Smooth muscle cell (in vitro differentiated cells): ENCODE measurements around the gene STARD13. TPM values are rescaled to one million over a fixed set of nuclear protein-coding genes. Genes with fewer than 3 reads are reported as not detected.

Experiments
- DNase-seq: peaks from one replicate; lab custom pipeline; 2025; ENCODE audit not compliant: unreplicated experiment; lab: John Stamatoyannopoulos, UW
- H2AFZ ChIP-seq: fragments of 200-600 bp; sonication (generic); 2 replicates; pipeline ENCODE4 v1.6.0; 2016; ENCODE audit warnings: antibody characterized with exemption, low read depth, mild to moderate bottlenecking
- H3F3A ChIP-seq: fragments of 200-600 bp; sonication (generic); 2 replicates; pipeline ENCODE4 v1.6.0; 2017; ENCODE audit warnings: antibody characterized with exemption, low read depth
- H3K27ac ChIP-seq: fragments of 200-600 bp; sonication (generic); 2 replicates; pipeline ENCODE4 v1.5.1; 2016; ENCODE audit warnings: low read depth, mild to moderate bottlenecking
- H3K27me3 ChIP-seq: fragments of 200-600 bp; sonication (generic); 2 replicates; pipeline ENCODE4 v1.6.1; 2016; ENCODE audit warnings: low read depth, mild to moderate bottlenecking
- H3K36me3 ChIP-seq: fragments of 200-600 bp; sonication (generic); 2 replicates; pipeline ENCODE4 v1.5.1; 2016; ENCODE audit warnings: low read depth
- H3K4me1 ChIP-seq: fragments of 200-600 bp; sonication (generic); 2 replicates; pipeline ENCODE4 v1.5.1; 2016; ENCODE audit warnings: low read depth
- H3K4me2 ChIP-seq: fragments of 200-600 bp; sonication (generic); 2 replicates; pipeline ENCODE4 v1.6.0; 2016; ENCODE audit warnings: mild to moderate bottlenecking
- H3K4me3 ChIP-seq: fragments of 200-600 bp; sonication (generic); 2 replicates; pipeline ENCODE4 v1.5.1; 2016; ENCODE audit warnings: mild to moderate bottlenecking
- H3K79me2 ChIP-seq: fragments of 200-600 bp; sonication (generic); 2 replicates; pipeline ENCODE4 v1.6.0; 2016; ENCODE audit warnings: low read depth, mild to moderate bottlenecking
- H3K9ac ChIP-seq: fragments of 200-600 bp; sonication (generic); 2 replicates; pipeline ENCODE4 v1.6.0; 2016; ENCODE audit warnings: low read depth
- H3K9me3 ChIP-seq: fragments of 200-600 bp; sonication (generic); replicated peaks from 2 replicates; pipeline ENCODE4 v1.5.1; 2016; ENCODE audit warnings: low read depth
- H4K20me1 ChIP-seq: fragments of 200-600 bp; sonication (generic); 2 replicates; pipeline ENCODE4 v1.6.0; 2016; ENCODE audit warnings: low read depth
- WGBS: methylation state at CpG from one replicate; pipeline ENCODE4 v1.1.7; 2016; ENCODE audit warnings: low lambda C conversion rate; 5-methylcytosine and 5-hydroxymethylcytosine counted together
- polyA plus RNA-seq: library from polyadenylated mRNA; unstranded; fragments of >200 nt; fragmentation: Nextera tagmentation; extraction: Ambion mirVana; gene quantifications from 2 replicates; pipeline ENCODE4 v1.2.1, GENCODE V29; 2016
- total RNA-seq: library from RNA; depleted of rRNA; stranded (reverse); fragments of >200 nt; gene quantifications from 2 replicates; pipeline ENCODE4 v1.2.3, GENCODE V29; 2014
- TF ChIP-seq, protein P1 (sequence below): fragments of 200-600 bp; sonication (generic); IDR thresholded peaks from 2 replicates; pipeline ENCODE4 v1.5.1; 2017; ENCODE audit warnings: borderline replicate concordance, mild to moderate bottlenecking, antibody characterized with exemption; ENCODE audit not compliant: insufficient read depth, poor library complexity, severe bottlenecking

The STARD13 gene
- total and polyA plus RNA-seq, 2 experiments from 2014 or later: 12.4 to 18.8 TPM

DNA sequence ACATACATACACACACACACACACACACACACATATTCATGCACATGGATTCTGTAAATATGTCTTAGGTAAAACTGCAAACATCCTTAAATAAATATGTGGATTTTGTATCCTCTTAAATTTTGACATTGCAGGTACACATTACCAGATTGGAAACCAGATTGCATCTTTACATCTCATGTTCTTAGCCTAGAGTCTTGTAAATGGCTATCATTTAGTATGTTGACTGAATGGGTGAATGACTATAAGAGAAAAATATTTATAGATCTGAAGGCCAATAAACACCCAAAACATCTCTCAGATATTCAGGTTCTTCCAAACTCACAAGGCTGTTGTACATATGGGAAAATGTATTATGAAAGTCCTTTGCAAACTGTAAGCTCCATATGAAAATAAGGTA is 104.3 kb downstream of the STARD13 start:
- no peak for DNase-seq
- Histone ChIP-seq H3K4me2 (no peak overlapping the region), H3K4me1 (peaks cover 7% of the 10 kb centered on the region), H3K4me3 (no peak overlapping the region), H3K9ac (no peak overlapping the region), H3K36me3 (no peaks in the 10 kb centered on the region), H3K27ac (no peak overlapping the region), H3K79me2 (peaks cover 28% of the 10 kb centered on the region), H3K27me3 (no peaks in the 10 kb centered on the region), H2AFZ (no peak overlapping the region), H3F3A (peaks cover 13% of the 10 kb centered on the region), H3K9me3 (no peaks in the 10 kb centered on the region), H4K20me1 (no peaks in the 10 kb centered on the region)
- TF ChIP-seq, protein P1, sequence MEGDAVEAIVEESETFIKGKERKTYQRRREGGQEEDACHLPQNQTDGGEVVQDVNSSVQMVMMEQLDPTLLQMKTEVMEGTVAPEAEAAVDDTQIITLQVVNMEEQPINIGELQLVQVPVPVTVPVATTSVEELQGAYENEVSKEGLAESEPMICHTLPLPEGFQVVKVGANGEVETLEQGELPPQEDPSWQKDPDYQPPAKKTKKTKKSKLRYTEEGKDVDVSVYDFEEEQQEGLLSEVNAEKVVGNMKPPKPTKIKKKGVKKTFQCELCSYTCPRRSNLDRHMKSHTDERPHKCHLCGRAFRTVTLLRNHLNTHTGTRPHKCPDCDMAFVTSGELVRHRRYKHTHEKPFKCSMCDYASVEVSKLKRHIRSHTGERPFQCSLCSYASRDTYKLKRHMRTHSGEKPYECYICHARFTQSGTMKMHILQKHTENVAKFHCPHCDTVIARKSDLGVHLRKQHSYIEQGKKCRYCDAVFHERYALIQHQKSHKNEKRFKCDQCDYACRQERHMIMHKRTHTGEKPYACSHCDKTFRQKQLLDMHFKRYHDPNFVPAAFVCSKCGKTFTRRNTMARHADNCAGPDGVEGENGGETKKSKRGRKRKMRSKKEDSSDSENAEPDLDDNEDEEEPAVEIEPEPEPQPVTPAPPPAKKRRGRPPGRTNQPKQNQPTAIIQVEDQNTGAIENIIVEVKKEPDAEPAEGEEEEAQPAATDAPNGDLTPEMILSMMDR: no peak

DNA sequence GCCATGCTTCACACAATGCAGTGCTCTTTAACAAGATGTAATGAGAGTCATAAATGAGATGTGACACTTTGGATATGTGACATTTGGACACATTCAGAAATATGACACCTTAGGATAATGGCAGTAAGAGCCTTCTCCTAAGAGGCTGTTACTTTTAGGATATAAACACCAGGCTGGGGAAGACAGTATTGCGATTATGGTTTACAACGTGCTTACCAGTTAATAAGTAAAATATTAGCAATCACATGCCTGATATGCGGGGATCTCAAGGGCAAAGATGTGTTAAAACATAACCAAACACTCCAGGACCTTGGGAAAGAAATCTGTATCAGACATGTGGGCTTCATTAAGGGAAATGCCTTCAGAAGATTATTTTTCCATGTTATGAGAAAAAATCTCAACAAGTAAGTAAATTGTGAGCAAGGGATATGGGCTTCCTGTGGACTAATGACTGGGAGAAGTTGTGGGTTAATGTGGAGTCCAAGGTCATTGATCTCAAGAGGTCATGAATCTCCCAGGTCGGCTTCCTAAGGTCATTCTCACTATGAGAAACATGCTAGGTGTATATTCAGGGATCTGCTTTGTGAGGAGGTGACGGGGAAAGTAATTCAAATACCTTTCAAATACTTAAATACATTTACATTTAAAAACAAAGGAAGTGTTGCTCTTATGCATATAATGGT is 105.3 kb downstream of the STARD13 start:
- Histone ChIP-seq H3K4me2 (no peak overlapping the region), H3F3A (peaks cover 3% of the 10 kb centered on the region), H3K27ac (no peak overlapping the region), H2AFZ (no peak overlapping the region), H3K9me3 (no peaks in the 10 kb centered on the region), H3K9ac (no peak overlapping the region), H3K36me3 (no peaks in the 10 kb centered on the region), H3K27me3 (no peaks in the 10 kb centered on the region), H4K20me1 (no peaks in the 10 kb centered on the region), H3K4me1 (no peaks in the 10 kb centered on the region), H3K4me3 (no peak overlapping the region), H3K79me2 (peaks cover 28% of the 10 kb centered on the region)
- DNase-seq: no peak
- TF ChIP-seq, protein P1: no peak
- WGBS: 69% methylated on average over 5 of the region's 5 CpGs

DNA sequence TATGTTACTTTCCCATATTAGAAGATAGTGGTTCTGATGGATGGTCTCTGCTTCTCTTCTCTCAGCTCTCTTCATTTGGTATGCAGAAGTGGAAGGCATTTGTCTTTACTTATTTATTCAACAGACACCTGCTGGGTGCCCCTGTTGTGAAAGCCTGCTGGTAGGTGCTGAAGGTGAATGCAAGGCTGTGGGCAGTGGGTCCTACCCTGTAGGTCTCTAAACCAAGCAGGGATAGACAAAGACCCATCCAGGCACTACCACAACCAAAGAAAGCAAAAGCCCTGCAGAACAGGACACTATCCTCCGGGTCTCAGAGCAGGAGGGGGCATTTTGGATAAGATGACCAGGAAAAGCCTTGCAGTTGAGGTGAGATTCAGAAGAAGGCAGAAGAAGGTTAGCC is 106.1 kb downstream of the STARD13 start:
- WGBS: 73% methylated on average over 1 of the region's 1 CpG
- no peaks in the 10 kb centered on the region for H4K20me1 ChIP-seq
- no peak overlapping the region for H3K27ac ChIP-seq

More for the DNA sequence above, 106.1 kb downstream of the STARD13 start:
- Histone ChIP-seq H3K36me3 (no peaks in the 10 kb centered on the region), H3K79me2 (peaks cover 22% of the 10 kb centered on the region), H3K4me1 (no peaks in the 10 kb centered on the region), H3K9me3 (no peaks in the 10 kb centered on the region), H3K9ac (no peak overlapping the region), H3K4me3 (no peak overlapping the region), H3K27me3 (no peaks in the 10 kb centered on the region), H3K4me2 (no peak overlapping the region), H3F3A (no peaks in the 10 kb centered on the region), H2AFZ (no peak overlapping the region)
- TF ChIP-seq, protein P1: no peak
- no peak for DNase-seq
